DND-41 (cell line): ENCODE results near the gene TMEM181.

ENCODE experiments used
- ATAC-seq: fragments of 200-7000 bp; cut with Tn5 transposase; 3 replicates; pipeline ENCODE4 v1.9.1; 2021; ENCODE audit warnings: low read depth; ENCODE audit not compliant: insufficient read depth
- DNase-seq: peaks from one replicate; pipeline ENCODE4 v3.0.0-alpha.2; 2020
- H2AFZ ChIP-seq: 2 replicates; pipeline ENCODE4 v1.6.0; 2012; ENCODE audit warnings: low read depth, low read length
- H3K27ac ChIP-seq: 2 replicates; pipeline ENCODE4 v1.5.1; 2012; ENCODE audit warnings: low read length, inconsistent platforms
- H3K27me3 ChIP-seq: fragments of 200-600 bp; sonication (generic); 2 replicates; pipeline ENCODE4 v1.6.0; 2012; ENCODE audit warnings: low read length, mild to moderate bottlenecking, inconsistent platforms; ENCODE audit not compliant: insufficient read depth, poor library complexity
- H3K36me3 ChIP-seq: 2 replicates; pipeline ENCODE4 v1.5.1; 2012; ENCODE audit warnings: low read length, inconsistent platforms; ENCODE audit not compliant: insufficient read depth
- H3K4me1 ChIP-seq: 2 replicates; pipeline ENCODE4 v1.5.1; 2012; ENCODE audit warnings: mild to moderate bottlenecking, low read length; ENCODE audit not compliant: insufficient read depth
- H3K4me2 ChIP-seq: 2 replicates; pipeline ENCODE4 v1.6.0; 2012; ENCODE audit warnings: mild to moderate bottlenecking, moderate library complexity, low read length, inconsistent platforms; ENCODE audit not compliant: insufficient read depth
- H3K4me3 ChIP-seq, 2 experiments: fragments of 200-600 bp in 1 of 2; shearing (Covaris generic) in 1 of 2; 2 replicates each; pipeline ENCODE4 v1.5.1; 2012 to 2016; ENCODE audit warnings: inconsistent platforms in 2 of 2, low read length in 2 of 2, mild to moderate bottlenecking in 2 of 2, low read depth in 1 of 2, moderate library complexity in 1 of 2
- H3K79me2 ChIP-seq: 2 replicates; pipeline ENCODE4 v1.6.0; 2012; ENCODE audit warnings: low read length, inconsistent platforms; ENCODE audit not compliant: insufficient read depth
- H3K9ac ChIP-seq: 2 replicates; pipeline ENCODE4 v1.6.0; 2012; ENCODE audit warnings: low read depth, mild to moderate bottlenecking, inconsistent platforms, low read length, moderate library complexity
- H3K9me3 ChIP-seq: 2 replicates; pipeline ENCODE4 v1.5.1; 2012; ENCODE audit warnings: low read length, moderate library complexity, mild to moderate bottlenecking, inconsistent platforms; ENCODE audit not compliant: insufficient read depth, severe bottlenecking
- H4K20me1 ChIP-seq: 2 replicates; pipeline ENCODE4 v1.6.0; 2012; ENCODE audit warnings: low read length; ENCODE audit not compliant: insufficient read depth
- EZH2 ChIP-seq: IDR thresholded peaks from 3 replicates; pipeline ENCODE4 v1.6.1; 2012; ENCODE audit warnings: borderline replicate concordance, low read depth, mild to moderate bottlenecking, moderate library complexity, low read length, inconsistent platforms; ENCODE audit not compliant: severe bottlenecking
- TF ChIP-seq, protein P1 (sequence below): IDR thresholded peaks from 2 replicates; pipeline ENCODE4 v1.5.1; 2012; ENCODE audit warnings: borderline replicate concordance, low read length, moderate library complexity, mild to moderate bottlenecking; ENCODE audit not compliant: poor library complexity, severe bottlenecking; ENCODE audit errors: extremely low read depth

TMEM181 gene

DNA sequence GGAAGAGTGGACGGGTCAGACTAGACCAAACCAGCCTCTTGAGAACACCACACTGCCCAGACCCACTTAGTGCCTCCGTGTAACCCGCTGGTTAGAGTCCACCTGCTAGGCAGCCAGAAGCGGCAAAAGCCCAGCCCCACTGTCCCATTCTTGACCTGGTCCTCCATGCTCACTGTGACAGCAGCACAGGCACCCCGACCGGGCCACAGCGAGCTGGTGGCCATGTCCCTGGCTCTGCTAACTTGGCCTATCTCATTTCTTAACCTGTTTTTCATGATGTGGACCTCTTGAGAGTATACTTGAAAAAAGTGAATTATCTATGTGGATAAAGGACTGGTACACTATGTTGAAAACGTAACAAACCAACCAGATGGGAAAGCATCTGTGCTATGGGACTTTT lies 44.9 kb upstream of the TMEM181 start:
- Histone ChIP-seq H3K4me3 (no peak overlapping the region), H3K4me1 (peaks cover 65% of the 10 kb centered on the region), H3K9ac (no peak overlapping the region), H3K4me2 (0 out of 2 replicates have a peak overlapping the region, but pooled peaks have one; percentile 23), H3K79me2 (no peaks in the 10 kb centered on the region), H3K36me3 (no peaks in the 10 kb centered on the region), H4K20me1 (no peaks in the 10 kb centered on the region; the same call in 1 of the 2 replicates), H3K9me3 (no peaks in the 10 kb centered on the region), H2AFZ (no peak overlapping the region), H3K27me3 (no peaks in the 10 kb centered on the region), H3K27ac (peak overlapping the region; percentile 69)
- no peak for TF ChIP-seq EZH2
- TF ChIP-seq, protein P1, sequence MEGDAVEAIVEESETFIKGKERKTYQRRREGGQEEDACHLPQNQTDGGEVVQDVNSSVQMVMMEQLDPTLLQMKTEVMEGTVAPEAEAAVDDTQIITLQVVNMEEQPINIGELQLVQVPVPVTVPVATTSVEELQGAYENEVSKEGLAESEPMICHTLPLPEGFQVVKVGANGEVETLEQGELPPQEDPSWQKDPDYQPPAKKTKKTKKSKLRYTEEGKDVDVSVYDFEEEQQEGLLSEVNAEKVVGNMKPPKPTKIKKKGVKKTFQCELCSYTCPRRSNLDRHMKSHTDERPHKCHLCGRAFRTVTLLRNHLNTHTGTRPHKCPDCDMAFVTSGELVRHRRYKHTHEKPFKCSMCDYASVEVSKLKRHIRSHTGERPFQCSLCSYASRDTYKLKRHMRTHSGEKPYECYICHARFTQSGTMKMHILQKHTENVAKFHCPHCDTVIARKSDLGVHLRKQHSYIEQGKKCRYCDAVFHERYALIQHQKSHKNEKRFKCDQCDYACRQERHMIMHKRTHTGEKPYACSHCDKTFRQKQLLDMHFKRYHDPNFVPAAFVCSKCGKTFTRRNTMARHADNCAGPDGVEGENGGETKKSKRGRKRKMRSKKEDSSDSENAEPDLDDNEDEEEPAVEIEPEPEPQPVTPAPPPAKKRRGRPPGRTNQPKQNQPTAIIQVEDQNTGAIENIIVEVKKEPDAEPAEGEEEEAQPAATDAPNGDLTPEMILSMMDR: no peak
- DNase-seq: no peak
- ATAC-seq: no peak

DNA sequence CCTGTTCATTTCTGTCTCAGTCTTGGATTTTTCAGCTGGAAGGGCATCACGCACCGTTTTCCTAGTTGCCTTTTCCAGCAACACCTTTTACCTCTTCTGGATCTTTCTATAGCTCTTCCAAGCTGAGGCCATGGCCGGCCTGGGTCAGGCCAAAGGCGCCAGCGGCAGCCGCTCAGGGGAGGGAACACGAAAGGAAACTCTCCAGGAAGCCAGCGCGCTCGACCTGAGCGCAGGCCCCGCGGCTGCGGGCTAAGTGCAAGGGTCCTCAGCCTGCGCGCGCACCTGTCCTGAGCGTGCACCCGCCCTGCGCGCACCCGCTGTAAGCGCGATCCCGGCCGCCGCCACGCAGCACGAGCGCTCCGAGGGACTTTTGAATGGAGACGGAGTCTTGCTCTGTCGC lies 43.8 kb upstream of the TMEM181 start:
- TF ChIP-seq, protein P1: no peak
- no peak for TF ChIP-seq EZH2
- H2AFZ ChIP-seq: no peak overlapping the region

DNA sequence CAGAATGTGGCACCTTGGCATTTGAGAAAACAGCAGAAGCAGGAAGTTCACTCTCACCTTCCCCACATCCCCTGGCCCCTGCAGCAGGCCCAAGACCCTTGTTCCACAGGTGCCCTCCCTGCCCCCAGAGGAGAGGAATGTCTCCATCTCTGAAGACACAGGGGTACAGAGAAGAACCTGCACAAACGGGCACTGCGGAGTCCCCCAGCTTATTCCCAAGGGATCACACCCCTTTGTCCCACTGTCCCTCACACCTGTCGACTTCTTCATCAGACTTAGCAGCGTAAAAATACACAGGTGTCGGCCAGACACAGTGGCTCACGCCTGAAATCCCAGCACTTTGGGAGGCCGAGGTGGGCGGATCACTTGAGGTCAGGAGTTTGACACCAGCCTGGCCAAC lies 42.9 kb upstream of the TMEM181 start:
- H3K27me3 ChIP-seq: no peaks in the 10 kb centered on the region
- no peaks in the 10 kb centered on the region for H3K79me2 ChIP-seq
- peak overlapping the region; percentile 77 for H3K4me2 ChIP-seq
- no peak overlapping the region for H2AFZ ChIP-seq
- DNase-seq (no peak), ATAC-seq (no peak)
- TF ChIP-seq EZH2: no peak
- TF ChIP-seq, protein P1: no peak
- peak overlapping the region; percentile 46; the same call in 1 of the 2 replicates for H3K9ac ChIP-seq
- no peak overlapping the region for H3K4me3 ChIP-seq
- H3K4me1 ChIP-seq: peaks cover 65% of the 10 kb centered on the region
- no peaks in the 10 kb centered on the region for H3K9me3 ChIP-seq
- H3K36me3 ChIP-seq: no peaks in the 10 kb centered on the region
- H3K27ac ChIP-seq: peak overlapping the region; percentile 15; the same call in 1 of the 2 replicates
- H4K20me1 ChIP-seq: no peaks in the 10 kb centered on the region; the same call in 1 of the 2 replicates

More for the DNA sequence above, 43.8 kb upstream of the TMEM181 start:
- H3K9ac ChIP-seq: no peak overlapping the region
- peaks cover 65% of the 10 kb centered on the region for H3K4me1 ChIP-seq
- no peak overlapping the region for H3K27ac ChIP-seq
- H3K36me3 ChIP-seq: no peaks in the 10 kb centered on the region
- H3K27me3 ChIP-seq: no peaks in the 10 kb centered on the region
- no peak overlapping the region for H3K4me2 ChIP-seq
- no peak for DNase-seq
- no peaks in the 10 kb centered on the region; the same call in 1 of the 2 replicates for H4K20me1 ChIP-seq
- no peaks in the 10 kb centered on the region for H3K9me3 ChIP-seq
- no peaks in the 10 kb centered on the region for H3K79me2 ChIP-seq
- H3K4me3 ChIP-seq: no peak overlapping the region
- no peak for ATAC-seq

DNA sequence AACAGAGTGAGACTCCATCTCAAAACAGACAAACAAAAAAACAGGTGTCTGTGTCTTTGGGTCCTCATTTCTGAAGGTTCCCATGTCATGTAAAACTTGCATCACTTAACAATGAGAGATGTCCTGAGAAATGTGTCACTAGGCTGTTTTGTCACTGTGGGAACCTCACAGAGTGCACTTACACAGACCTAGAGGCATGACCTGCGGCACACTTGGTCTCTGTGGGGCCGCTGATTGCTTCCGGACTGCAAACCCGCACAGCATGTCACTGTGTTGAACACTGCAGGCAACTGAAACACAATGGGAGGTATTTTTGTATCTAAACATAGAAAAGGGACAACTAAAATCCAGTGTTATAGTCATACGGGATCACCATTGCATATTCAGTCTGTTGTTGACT lies 42.3 kb upstream of the TMEM181 start:
- DNase-seq (peak; percentile 63), ATAC-seq (peak; percentile 53)
- Histone ChIP-seq H3K4me1 (peaks cover 65% of the 10 kb centered on the region), H4K20me1 (no peaks in the 10 kb centered on the region; the same call in 1 of the 2 replicates), H3K4me3 (peak overlapping the region in 1 of 2 experiments; percentile 58; a peak in 2 of 4 replicates), H3K27me3 (no peaks in the 10 kb centered on the region), H3K4me2 (peak overlapping the region; percentile 77), H3K9ac (peak overlapping the region; percentile 46), H3K9me3 (no peaks in the 10 kb centered on the region), H3K36me3 (no peaks in the 10 kb centered on the region), H3K27ac (peak overlapping the region; percentile 73), H2AFZ (peak overlapping the region; percentile 84), H3K79me2 (no peaks in the 10 kb centered on the region)
- TF ChIP-seq EZH2: no peak
- TF ChIP-seq, protein P1: no peak
